KOPT-K1 (cell line): ENCODE data around the gene TAS2R43.
"Not testable (repeated sequence)": the region's sequence is repeated elsewhere in the genome, so short reads cannot be mapped to it uniquely, and the experiment has no call there.

Experiments used
- H3K27ac ChIP-seq: fragments of 200-600 bp; sonication (generic); 2 replicates; pipeline ENCODE4 v1.5.1; 2016; ENCODE audit warnings: antibody characterized with exemption, mild to moderate bottlenecking, low read depth, low read length; ENCODE audit not compliant: poor library complexity, severe bottlenecking
- H3K36me3 ChIP-seq: fragments of 200-600 bp; sonication (generic); 2 replicates; pipeline ENCODE4 v1.5.1; 2017; ENCODE audit warnings: antibody characterized with exemption, mild to moderate bottlenecking, low read length, moderate library complexity; ENCODE audit not compliant: insufficient read depth
- H3K9me3 ChIP-seq: fragments of 200-600 bp; sonication (generic); 2 replicates; pipeline ENCODE4 v1.5.1; 2017; ENCODE audit warnings: antibody characterized with exemption, low read length, mild to moderate bottlenecking; ENCODE audit not compliant: insufficient read depth, poor library complexity, severe bottlenecking

The TAS2R43 gene

GRCh38 chr12:11081987-11082386, 10.1 kb downstream of the TAS2R43 start:
- H3K9me3 ChIP-seq: no peaks in the 10 kb centered on the region
- no peaks in the 10 kb centered on the region for H3K36me3 ChIP-seq
- H3K27ac ChIP-seq: no peak overlapping the region

GRCh38 chr12:11078246-11078645, 13.9 kb downstream of the TAS2R43 start:
- no peak overlapping the region for H3K27ac ChIP-seq
- no peaks in the 10 kb centered on the region for H3K9me3 ChIP-seq
- no peaks in the 10 kb centered on the region for H3K36me3 ChIP-seq

GRCh38 chr12:11075642-11076041, 16.5 kb downstream of the TAS2R43 start:
- Histone ChIP-seq H3K27ac (no peak overlapping the region), H3K36me3 (no peaks in the 10 kb centered on the region), H3K9me3 (no peaks in the 10 kb centered on the region)

GRCh38 chr12:11071414-11071813, 20.7 kb downstream of the TAS2R43 start:
- Histone ChIP-seq H3K36me3 (no peaks in the 10 kb centered on the region), H3K27ac (no peak overlapping the region), H3K9me3 (no peaks in the 10 kb centered on the region)

GRCh38 chr12:11070999-11071398, 21.1 kb downstream of the TAS2R43 start:
- H3K9me3 ChIP-seq: no peaks in the 10 kb centered on the region
- no peaks in the 10 kb centered on the region for H3K36me3 ChIP-seq
- no peak overlapping the region for H3K27ac ChIP-seq

GRCh38 chr12:11069854-11070365, 22.2 kb downstream of the TAS2R43 start:
- Histone ChIP-seq H3K9me3 (no peaks in the 10 kb centered on the region), H3K27ac (no peak overlapping the region), H3K36me3 (no peaks in the 10 kb centered on the region)

GRCh38 chr12:11067514-11067913, 24.6 kb downstream of the TAS2R43 start:
- no peak overlapping the region for H3K27ac ChIP-seq
- no peaks in the 10 kb centered on the region for H3K9me3 ChIP-seq
- H3K36me3 ChIP-seq: no peaks in the 10 kb centered on the region

- not testable (repeated sequence) for H3K27ac ChIP-seq, H3K36me3 ChIP-seq
Measured at GRCh38 chr12:11062194-11062593, 29.9 kb downstream of the TAS2R43 start, which contains the start of gene TAS2R46. TAS2R46 (minus strand) TSS chr12:11062294; CDS start chr12:11062294, 0 bp downstream.

GRCh38 chr12:11059784-11060183, 32.3 kb downstream of the TAS2R43 start:
- peaks cover 9% of the 10 kb centered on the region; the same call in 1 of the 2 replicates for H3K36me3 ChIP-seq
- H3K27ac ChIP-seq: no peak overlapping the region
- H3K9me3 ChIP-seq: no peaks in the 10 kb centered on the region

More at GRCh38 chr12:11062194-11062593, 29.9 kb downstream of the TAS2R43 start, which contains the start of gene TAS2R46:
- H3K9me3 ChIP-seq: not testable (repeated sequence)

- Histone ChIP-seq H3K36me3 (peaks cover 9% of the 10 kb centered on the region; the same call in 1 of the 2 replicates), H3K9me3 (peaks cover under 1% of the 10 kb centered on the region), H3K27ac (no peak overlapping the region)
Measured at GRCh38 chr12:11059041-11059440, 33.1 kb downstream of the TAS2R43 start.

GRCh38 chr12:11055306-11055705, 36.8 kb downstream of the TAS2R43 start:
- Histone ChIP-seq H3K36me3 (peaks cover 22% of the 10 kb centered on the region; the same call in 1 of the 2 replicates), H3K9me3 (peaks cover 35% of the 10 kb centered on the region), H3K27ac (no peak overlapping the region)

- H3K27ac ChIP-seq: not testable (repeated sequence)
- H3K36me3 ChIP-seq: peaks cover 39% of the 10 kb centered on the region
Measured at GRCh38 chr12:11049806-11050531, 42.1 kb downstream of the TAS2R43 start.

GRCh38 chr12:11041366-11041765, 50.7 kb downstream of the TAS2R43 start:
- H3K27ac ChIP-seq: not testable (repeated sequence)
- Histone ChIP-seq H3K36me3 (peaks cover 33% of the 10 kb centered on the region), H3K9me3 (peaks cover 25% of the 10 kb centered on the region)

More at GRCh38 chr12:11049806-11050531, 42.1 kb downstream of the TAS2R43 start:
- H3K9me3 ChIP-seq: peaks cover 47% of the 10 kb centered on the region
